HG02973 (cell line): ENCODE results near the gene TAGLN2.

ENCODE experiments used
- ATAC-seq: cut with Tn5 transposase; IDR thresholded peaks from one replicate; pipeline ENCODE4 v1.9.1; 2021; ENCODE audit warnings: moderate library complexity; ENCODE audit not compliant: unreplicated experiment

The TAGLN2 gene

GRCh38 chr1:159949981-159950381 is 24.7 kb upstream of the TAGLN2 start:
- ATAC-seq, result no peak

GRCh38 chr1:159949123-159949522 is 23.8 kb upstream of the TAGLN2 start:
- ATAC-seq, result no peak

- no peak for ATAC-seq
These were observed 22.6 kb upstream of the TAGLN2 start for GRCh38 chr1:159947942-159948341.

- no peak for ATAC-seq
These were observed 21.2 kb upstream of the TAGLN2 start for GRCh38 chr1:159946242-159947187.

GRCh38 chr1:159945483-159946241 is 20.4 kb upstream of the TAGLN2 start, which contains the start of gene IGSF9:
IGSF9 (minus strand) TSS chr1:159945613; CDS start chr1:159943454, 2,159 bp downstream.
- ATAC-seq, result no peak

GRCh38 chr1:159944623-159945455 is 19.5 kb upstream of the TAGLN2 start:
- no peak for ATAC-seq

- ATAC-seq, result no peak
These were observed 18.8 kb upstream of the TAGLN2 start for GRCh38 chr1:159943908-159944622.

GRCh38 chr1:159943278-159943640 is 18.0 kb upstream of the TAGLN2 start:
- no peak for ATAC-seq

GRCh38 chr1:159942632-159943277 is 17.4 kb upstream of the TAGLN2 start:
- no peak for ATAC-seq

- ATAC-seq, result no peak
These were observed 16.6 kb upstream of the TAGLN2 start for GRCh38 chr1:159941591-159942560.

GRCh38 chr1:159941141-159941540 is 15.8 kb upstream of the TAGLN2 start:
- ATAC-seq, result no peak

GRCh38 chr1:159940006-159940620 is 14.8 kb upstream of the TAGLN2 start:
- no peak for ATAC-seq

- ATAC-seq, result no peak
These were observed 14.3 kb upstream of the TAGLN2 start for GRCh38 chr1:159939678-159940002.

GRCh38 chr1:159938905-159939677 is 13.8 kb upstream of the TAGLN2 start:
- ATAC-seq, result no peak

- ATAC-seq, result no peak
These were observed 13.0 kb upstream of the TAGLN2 start for GRCh38 chr1:159938211-159938852.

- no peak for ATAC-seq
These were observed 11.9 kb upstream of the TAGLN2 start for GRCh38 chr1:159937054-159937750.
